B cell (primary cell): ENCODE data around the gene VPS13D. TPM values are rescaled to one million over a fixed set of nuclear protein-coding genes. Genes with fewer than 3 reads are reported as not detected.

Experiments
- ATAC-seq: fragments of 200-7000 bp; cut with Tn5 transposase; one replicate; pipeline ENCODE4 v1.10.0; 2021; ENCODE audit warnings: low read depth, mild to moderate bottlenecking, moderate number of reproducible peaks, moderate library complexity
- CTCF ChIA-PET: fragments of 350-600 bp; sonication (Branson Sonifier 250); formaldehyde crosslinking; loops from one replicate; lab custom pipeline; 2021; ENCODE audit warnings: antibody characterized with exemption, inconsistent platforms; lab: Charles Lee
- POLR2A ChIA-PET: fragments of 350-600 bp; sonication (Branson Sonifier 250); formaldehyde crosslinking; loops from one replicate; lab custom pipeline; 2021; ENCODE audit warnings: antibody characterized with exemption; lab: Charles Lee
- DNase-seq: peaks from one replicate; pipeline ENCODE4 v3.0.0; 2013
- H2AFZ ChIP-seq: 2 replicates; pipeline ENCODE4 v1.6.1; 2012; ENCODE audit warnings: mild to moderate bottlenecking, low read depth, low read length; ENCODE audit not compliant: insufficient read depth, poor library complexity, severe bottlenecking
- H3K27ac ChIP-seq, 2 donors: 1 replicate in 1 of 2; 2 replicates in 1 of 2; pipeline ENCODE4 v1.5.1; 2012 to 2013; ENCODE audit warnings: low read length in 2 of 2, mild to moderate bottlenecking in 2 of 2, moderate library complexity in 1 of 2
- H3K27me3 ChIP-seq, 4 experiments: fragments of 200-600 bp in 1 of 4; sonication (generic) in 1 of 4; replicated peaks in 1 of 4; 1 replicate in 2 of 4; 2 replicates in 2 of 4; pipeline versions ENCODE4 v1.6.1 to v1.7.0; 2013 to 2016; ENCODE audit warnings: low read length in 3 of 4, mild to moderate bottlenecking in 2 of 4, mixed read lengths in 1 of 4, moderate library complexity in 1 of 4; ENCODE audit not compliant: insufficient read depth in 4 of 4, control insufficient read depth in 3 of 4; ENCODE audit errors: control extremely low read depth in 1 of 4
- H3K36me3 ChIP-seq, 2 experiments: replicated peaks in 1 of 2; 1 replicate in 1 of 2; 2 replicates in 1 of 2; pipeline versions ENCODE4 v1.6.1 to v1.7.1; 2013; ENCODE audit warnings: low read length in 1 of 2; ENCODE audit not compliant: insufficient read depth in 2 of 2, control insufficient read depth in 1 of 2; ENCODE audit errors: control extremely low read depth in 1 of 2, extremely low read depth in 1 of 2
- H3K4me1 ChIP-seq, 2 donors: fragments of 200-600 bp in 1 of 2; sonication (generic) in 1 of 2; 1 replicate in 1 of 2; 2 replicates in 1 of 2; pipeline versions ENCODE4 v1.5.1 to v1.6.1; 2013 to 2017; ENCODE audit warnings: low read length in 2 of 2; ENCODE audit not compliant: control insufficient read depth in 2 of 2, insufficient read depth in 2 of 2
- H3K4me2 ChIP-seq: replicated peaks from 2 replicates; pipeline ENCODE3; 2012; ENCODE audit warnings: mild to moderate bottlenecking, low read depth, low read length; ENCODE audit not compliant: poor library complexity, severe bottlenecking
- H3K4me3 ChIP-seq, 5 experiments: fragments of 200-600 bp in 1 of 5; sonication (generic) in 1 of 5; 1 replicate in 3 of 5; 2 replicates in 2 of 5; pipeline versions ENCODE4 v1.5.1 to v1.7.0; 2011 to 2016; ENCODE audit warnings: low read length in 4 of 5, mild to moderate bottlenecking in 4 of 5, low read depth in 2 of 5, control low read depth in 1 of 5, moderate library complexity in 1 of 5; ENCODE audit not compliant: insufficient read depth in 1 of 5; ENCODE audit errors: control extremely low read depth in 1 of 5, extremely low read depth in 1 of 5
- H3K79me2 ChIP-seq: fragments of 200-600 bp; sonication (generic); one replicate; pipeline ENCODE4 v1.6.0; 2016; ENCODE audit warnings: low read length; ENCODE audit not compliant: control insufficient read depth, insufficient read depth
- H3K9ac ChIP-seq: fragments of 200-600 bp; sonication (generic); 2 replicates; pipeline ENCODE4 v1.6.1; 2017; ENCODE audit warnings: mild to moderate bottlenecking, low read length, moderate library complexity
- H3K9me3 ChIP-seq, 3 donors: one replicate each; pipeline versions ENCODE4 v1.6.1 to v1.7.1; 2013; ENCODE audit warnings: low read length in 2 of 3; ENCODE audit not compliant: control insufficient read depth in 2 of 3, insufficient read depth in 1 of 3; ENCODE audit errors: control extremely low read depth in 1 of 3
- H4K20me1 ChIP-seq: 2 replicates; pipeline ENCODE4 v1.6.0; 2012; ENCODE audit warnings: mild to moderate bottlenecking, low read length; ENCODE audit not compliant: insufficient read depth, control insufficient read depth, poor library complexity, severe bottlenecking
- H3K27ac Mint-ChIP-seq: one replicate; pipeline ENCODE4 v1.8.0; 2021; ENCODE audit warnings: mixed read lengths
- H3K27me3 Mint-ChIP-seq: one replicate; pipeline ENCODE4 v1.8.0; 2021; ENCODE audit warnings: mixed read lengths
- H3K4me1 Mint-ChIP-seq: one replicate; pipeline ENCODE4 v1.8.0; 2021; ENCODE audit warnings: mixed read lengths
- H3K4me3 Mint-ChIP-seq: one replicate; pipeline ENCODE4 v1.8.0; 2021; ENCODE audit warnings: mixed read lengths
- H3K9me3 Mint-ChIP-seq: one replicate; pipeline ENCODE4 v1.8.0; 2022; ENCODE audit warnings: mixed read lengths; ENCODE audit not compliant: insufficient read depth
- CTCF ChIP-seq: fragments of 200-600 bp; IDR thresholded peaks from one replicate; pipeline ENCODE4 v1.8.0; 2022; ENCODE audit warnings: antibody characterized with exemption, mild to moderate bottlenecking
- EZH2 ChIP-seq: IDR thresholded peaks from 2 replicates; pipeline ENCODE4 v1.6.1; 2012; ENCODE audit warnings: borderline replicate concordance, low read depth, mild to moderate bottlenecking, moderate library complexity, low read length; ENCODE audit not compliant: insufficient read depth, poor library complexity, severe bottlenecking
- WGBS: methylation state at CpG from one replicate; pipeline ENCODE4 v1.1.5; 2013; ENCODE audit warnings: missing lambda C conversion rate; ENCODE audit not compliant: insufficient coverage; 5-methylcytosine and 5-hydroxymethylcytosine counted together
- intact Hi-C: fragments of 100-400 bp; cut with micrococcal nuclease; formaldehyde crosslinking; loops from one replicate; pipeline ENCODE4 v1.10.0; 2022
- polyA plus RNA-seq: library from polyadenylated mRNA; depleted of rRNA; stranded (reverse); fragments of >200 nt; gene quantifications from 2 replicates; pipeline ENCODE4 v1.2.3, GENCODE V29; 2012
- total RNA-seq, 2 donors: library from RNA; stranded (reverse); fragments of 120-200 nt in 1 of 2; gene quantifications; 1 replicate in 1 of 2; 2 replicates in 1 of 2; pipeline versions ENCODE4 v1.2.3 to v1.2.4, GENCODE V29; 2013 to 2022

VPS13D gene
- total and polyA plus RNA-seq, 2 donors (not counting 1 experiment from before 2014, with no cell fraction given): 29.9 to 104 TPM

GRCh38 chr1:12504601-12505000 is 274.8 kb downstream of the VPS13D start:
- ATAC-seq: no peak

GRCh38 chr1:12505231-12505630 is 275.4 kb downstream of the VPS13D start:
- H3K4me3 ChIP-seq: no peak overlapping the region
- DNase-seq (no peak), ATAC-seq (no peak)
- no peak overlapping the region for H3K4me2 ChIP-seq
- H3K27ac ChIP-seq: no peak overlapping the region
- no peak overlapping the region for H3K9ac ChIP-seq
- no peak overlapping the region for H2AFZ ChIP-seq
- Mint-ChIP-seq H3K27me3 (no peaks in the 10 kb centered on the region), H3K4me3 (no peak overlapping the region), H3K4me1 (peaks cover 5% of the 10 kb centered on the region), H3K27ac (no peak overlapping the region), H3K9me3 (no peaks in the 10 kb centered on the region)
- POLR2A ChIA-PET: no interaction called here
- no peaks in the 10 kb centered on the region for H3K9me3 ChIP-seq
- CTCF ChIA-PET: no interaction called here
- intact Hi-C loops: no loop called here
- no peaks in the 10 kb centered on the region for H4K20me1 ChIP-seq
- TF ChIP-seq EZH2: no peak
- no peak for TF ChIP-seq CTCF
- peaks cover 0 to 33% of the 10 kb centered on the region in 2 experiments for H3K36me3 ChIP-seq
- peaks cover 0 to under 1% of the 10 kb centered on the region in 2 donors for H3K4me1 ChIP-seq
- no peaks in the 10 kb centered on the region for H3K27me3 ChIP-seq
- no peaks in the 10 kb centered on the region for H3K79me2 ChIP-seq
- 97% methylated on average over 10 of the region's 10 CpGs for WGBS

More at GRCh38 chr1:12504601-12505000, 274.8 kb downstream of the VPS13D start:
- Histone ChIP-seq H3K27me3 (no peaks in the 10 kb centered on the region), H3K36me3 (peaks cover under 1 to 33% of the 10 kb centered on the region in 2 experiments), H3K4me3 (no peak overlapping the region), H2AFZ (no peak overlapping the region), H3K79me2 (no peaks in the 10 kb centered on the region), H3K9ac (no peak overlapping the region), H3K9me3 (no peaks in the 10 kb centered on the region), H3K4me1 (no peaks in the 10 kb centered on the region), H3K27ac (no peak overlapping the region), H3K4me2 (no peak overlapping the region), H4K20me1 (no peaks in the 10 kb centered on the region)
- intact Hi-C loops: no loop called here
- Mint-ChIP-seq H3K4me1 (peaks cover under 1% of the 10 kb centered on the region), H3K4me3 (no peak overlapping the region), H3K27ac (no peak overlapping the region), H3K27me3 (no peaks in the 10 kb centered on the region), H3K9me3 (no peaks in the 10 kb centered on the region)
- 97% methylated on average over 10 of the region's 11 CpGs for WGBS
- no peak for TF ChIP-seq CTCF
- no peak for TF ChIP-seq EZH2
- no peak for DNase-seq
- POLR2A ChIA-PET: no interaction called here
- CTCF ChIA-PET: no interaction called here
